Activated naive CD8-positive, alpha-beta T cell treated with anti-CD3 and anti-CD28 coated beads, Interleukin-2, amount 50 U/mL, for 24 hours (primary cell): ENCODE results near the gene CNPY2.
"Not testable (repeated sequence)": the region's sequence is repeated elsewhere in the genome, so short reads cannot be mapped to it uniquely, and the experiment has no call there.

Source experiments
- ATAC-seq: fragments of 150-1000 bp; cut with Tn5 transposase; one replicate; pipeline ENCODE4 v1.10.0; 2021
- DNase-seq: peaks from one replicate; pipeline ENCODE4 v3.0.0; 2021
- H3K27ac Mint-ChIP-seq: one replicate; pipeline ENCODE4 v1.8.0; 2021; ENCODE audit warnings: mild to moderate bottlenecking, mixed read lengths
- H3K27me3 Mint-ChIP-seq: one replicate; pipeline ENCODE4 v1.8.0; 2021; ENCODE audit warnings: mixed read lengths
- H3K36me3 Mint-ChIP-seq: one replicate; pipeline ENCODE4 v1.8.0; 2021; ENCODE audit warnings: low read depth, mixed read lengths
- H3K4me1 Mint-ChIP-seq: one replicate; pipeline ENCODE4 v1.8.0; 2021; ENCODE audit warnings: mixed read lengths
- H3K4me3 Mint-ChIP-seq: one replicate; pipeline ENCODE4 v1.8.0; 2021; ENCODE audit warnings: mild to moderate bottlenecking, moderate library complexity, mixed read lengths
- H3K9me3 Mint-ChIP-seq: one replicate; pipeline ENCODE4 v1.8.0; 2021; ENCODE audit warnings: mixed read lengths

CNPY2 gene

DNA sequence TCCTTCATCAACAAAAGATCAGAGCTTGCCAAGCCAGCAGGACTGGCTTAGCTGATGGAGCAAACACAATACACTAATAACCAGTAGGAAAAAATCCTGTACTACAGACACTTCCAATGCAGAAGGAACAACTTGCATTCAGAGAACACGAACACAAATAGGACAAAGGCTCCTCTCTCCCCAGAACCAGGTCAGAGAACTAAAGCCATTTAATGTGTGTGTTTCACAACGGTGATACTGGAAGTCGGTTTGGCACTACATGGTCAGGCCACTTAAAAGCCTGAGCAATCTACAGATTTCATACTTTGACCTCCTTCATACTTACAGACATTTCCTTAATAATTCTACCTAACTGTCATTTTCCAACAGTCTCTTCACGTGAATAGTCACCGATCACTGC lies 22.0 kb downstream of the CNPY2 start:
- no peak for DNase-seq
- ATAC-seq: no peak
- no peaks in the 10 kb centered on the region for H3K9me3 Mint-ChIP-seq
- no peak overlapping the region for H3K4me3 Mint-ChIP-seq
- H3K4me1 Mint-ChIP-seq: peaks cover 62% of the 10 kb centered on the region
- H3K27me3 Mint-ChIP-seq: no peaks in the 10 kb centered on the region
- no peak overlapping the region for H3K27ac Mint-ChIP-seq
- peaks cover 33% of the 10 kb centered on the region for H3K36me3 Mint-ChIP-seq

DNA sequence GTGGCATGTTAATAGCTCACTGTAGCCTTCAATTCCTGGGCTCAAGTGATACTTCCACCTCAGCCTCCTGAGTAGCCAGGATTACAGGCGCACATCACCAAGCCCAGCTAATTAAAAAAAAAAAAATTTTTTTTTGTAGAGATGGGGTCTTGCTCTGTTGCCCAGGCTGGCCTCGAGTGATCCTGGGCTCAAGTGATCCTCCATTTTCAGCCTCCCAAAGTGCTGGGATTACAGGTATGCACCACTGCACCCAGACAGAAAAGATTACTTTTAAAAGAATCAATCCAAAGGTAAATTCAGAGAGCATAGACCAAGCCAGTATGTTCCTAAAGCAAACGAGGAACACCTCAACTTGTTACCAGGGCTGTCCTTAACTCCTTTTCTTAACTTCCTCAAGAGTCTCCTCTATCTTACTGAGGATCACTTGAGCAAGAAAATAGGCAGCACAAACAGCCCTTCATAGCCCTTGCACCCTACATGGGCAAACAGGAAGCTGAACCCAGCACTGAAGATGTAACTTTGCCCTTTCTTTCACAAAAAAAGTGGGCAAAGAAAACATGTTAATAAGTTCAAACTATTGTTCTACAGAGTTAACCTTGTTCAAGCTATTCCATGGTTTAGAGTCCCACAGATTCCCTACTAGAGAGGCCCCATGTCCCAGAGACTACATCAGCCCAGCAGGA lies 26.9 kb downstream of the CNPY2 start:
- no peak overlapping the region for H3K4me3 Mint-ChIP-seq
- H3K27me3 Mint-ChIP-seq: no peaks in the 10 kb centered on the region
- ATAC-seq (no peak), DNase-seq (no peak)
- H3K36me3 Mint-ChIP-seq: peaks cover 28% of the 10 kb centered on the region
- no peaks in the 10 kb centered on the region for H3K9me3 Mint-ChIP-seq
- H3K27ac Mint-ChIP-seq: no peak overlapping the region
- H3K4me1 Mint-ChIP-seq: peaks cover 29% of the 10 kb centered on the region

- no peak for ATAC-seq
- DNase-seq: no peak
- Mint-ChIP-seq H3K4me3 (no peak overlapping the region), H3K36me3 (peaks cover 46% of the 10 kb centered on the region), H3K27me3 (no peaks in the 10 kb centered on the region), H3K9me3 (no peaks in the 10 kb centered on the region), H3K4me1 (peaks cover 9% of the 10 kb centered on the region), H3K27ac (no peak overlapping the region)
These were observed 29.6 kb downstream of the CNPY2 start for GRCh38 chr12:56286044-56286830.

DNA sequence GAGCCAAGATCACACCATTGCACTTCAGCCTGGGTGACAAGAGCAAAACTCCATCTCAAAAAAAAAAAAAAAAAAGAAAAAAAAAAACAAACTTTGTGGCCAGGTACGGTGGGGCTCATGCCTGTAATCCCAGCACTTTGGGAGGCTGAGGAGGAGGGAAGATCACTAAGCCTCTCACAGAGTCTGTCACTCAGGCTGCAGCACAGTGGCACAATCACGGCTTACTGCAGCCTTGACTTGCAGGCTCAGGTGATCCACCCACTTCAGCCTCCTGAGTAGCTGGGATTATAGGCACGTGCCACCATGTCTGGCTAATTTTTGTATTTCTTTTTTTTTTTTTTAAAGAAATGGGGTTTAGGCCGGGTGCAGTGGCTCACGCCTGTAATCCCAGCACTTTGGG lies 31.5 kb downstream of the CNPY2 start:
- not testable (repeated sequence) for ATAC-seq, H3K4me3 Mint-ChIP-seq, DNase-seq, H3K9me3 Mint-ChIP-seq, H3K4me1 Mint-ChIP-seq, H3K27me3 Mint-ChIP-seq, H3K27ac Mint-ChIP-seq
- H3K36me3 Mint-ChIP-seq: peaks cover 44% of the 10 kb centered on the region

DNA sequence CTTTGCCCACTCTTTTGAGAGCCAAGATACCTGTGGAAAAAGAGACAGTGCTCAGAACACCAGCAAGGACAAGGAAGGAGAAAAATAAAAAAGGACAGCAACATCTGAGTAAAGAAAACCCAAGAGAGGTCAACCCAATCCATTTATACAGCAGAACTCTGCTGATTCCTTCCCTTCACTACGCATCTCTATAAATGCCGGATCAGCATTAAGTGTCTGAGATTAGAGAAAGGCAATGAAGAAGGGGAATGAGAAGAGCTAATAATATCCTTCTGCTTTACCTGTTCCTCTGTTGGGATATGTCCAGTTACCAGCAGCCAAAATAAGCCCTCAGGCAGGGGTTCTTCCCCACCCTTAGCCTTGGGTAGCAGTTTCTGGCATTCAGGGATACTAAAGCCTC lies 33.2 kb downstream of the CNPY2 start:
- H3K36me3 Mint-ChIP-seq: peaks cover 50% of the 10 kb centered on the region
- no peak overlapping the region for H3K4me3 Mint-ChIP-seq
- no peaks in the 10 kb centered on the region for H3K27me3 Mint-ChIP-seq
- H3K27ac Mint-ChIP-seq: no peak overlapping the region
- no peaks in the 10 kb centered on the region for H3K4me1 Mint-ChIP-seq
- ATAC-seq: no peak
- H3K9me3 Mint-ChIP-seq: no peaks in the 10 kb centered on the region
- no peak for DNase-seq

- Mint-ChIP-seq H3K4me3 (no peak overlapping the region), H3K27ac (no peak overlapping the region), H3K9me3 (no peaks in the 10 kb centered on the region), H3K4me1 (no peaks in the 10 kb centered on the region), H3K36me3 (peaks cover 52% of the 10 kb centered on the region), H3K27me3 (no peaks in the 10 kb centered on the region)
- DNase-seq: no peak
- no peak for ATAC-seq
These were observed 33.8 kb downstream of the CNPY2 start for GRCh38 chr12:56282030-56282429.

DNA sequence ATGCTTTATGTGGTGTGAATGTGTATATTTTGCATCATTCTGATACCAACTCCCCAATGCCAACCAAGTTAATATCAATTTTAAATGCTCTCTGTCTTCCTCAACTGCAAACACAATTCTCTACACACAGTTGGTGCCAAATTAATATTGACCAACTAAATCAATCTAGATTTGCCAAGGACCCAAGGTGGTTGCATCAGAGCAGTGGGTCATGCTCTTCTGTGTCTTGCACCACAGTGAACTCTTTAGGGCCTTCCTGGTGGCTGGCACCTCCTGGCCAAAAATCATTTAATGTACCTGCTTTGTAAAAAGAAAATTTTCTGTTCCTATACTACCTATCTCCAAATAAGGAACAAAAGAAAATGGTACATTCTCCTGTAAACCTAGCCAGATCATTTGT lies 34.9 kb downstream of the CNPY2 start:
- DNase-seq (no peak), ATAC-seq (no peak)
- Mint-ChIP-seq H3K9me3 (no peaks in the 10 kb centered on the region), H3K4me1 (no peaks in the 10 kb centered on the region), H3K36me3 (peaks cover 51% of the 10 kb centered on the region), H3K27me3 (no peaks in the 10 kb centered on the region), H3K27ac (no peak overlapping the region), H3K4me3 (no peak overlapping the region)

DNA sequence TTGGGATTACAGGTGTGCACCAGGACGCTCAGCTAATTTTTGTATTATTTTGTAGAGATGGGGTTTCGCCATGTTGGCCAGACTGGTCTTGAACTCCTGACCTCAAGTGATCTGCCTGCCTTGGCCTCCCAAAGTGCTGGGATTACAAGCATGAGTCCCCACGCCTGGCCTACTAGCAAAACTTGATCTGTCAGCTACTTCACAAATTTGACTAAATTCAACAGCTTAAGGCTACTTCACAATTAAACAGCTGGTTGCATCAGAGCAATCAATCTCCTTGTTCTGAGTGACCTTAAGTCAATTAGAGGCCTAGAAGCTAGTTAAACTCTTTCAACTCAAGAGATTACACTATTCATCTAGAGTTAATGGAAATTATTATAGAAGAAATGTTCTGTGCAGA lies 36.9 kb downstream of the CNPY2 start:
- H3K4me1 Mint-ChIP-seq: no peaks in the 10 kb centered on the region
- H3K9me3 Mint-ChIP-seq: no peaks in the 10 kb centered on the region
- no peak overlapping the region for H3K27ac Mint-ChIP-seq
- no peak for ATAC-seq
- H3K36me3 Mint-ChIP-seq: peaks cover 56% of the 10 kb centered on the region
- DNase-seq: no peak
- H3K27me3 Mint-ChIP-seq: no peaks in the 10 kb centered on the region
- H3K4me3 Mint-ChIP-seq: no peak overlapping the region

GRCh38 chr12:56274299-56274698 lies 41.5 kb downstream of the CNPY2 start:
- Mint-ChIP-seq H3K27me3 (no peaks in the 10 kb centered on the region), H3K4me3 (no peak overlapping the region), H3K36me3 (peaks cover 52% of the 10 kb centered on the region), H3K9me3 (no peaks in the 10 kb centered on the region), H3K4me1 (no peaks in the 10 kb centered on the region), H3K27ac (no peak overlapping the region)
- DNase-seq (no peak), ATAC-seq (no peak)

GRCh38 chr12:56272468-56272867 lies 43.3 kb downstream of the CNPY2 start:
- peak overlapping the region; percentile 47 for H3K27ac Mint-ChIP-seq
- H3K27me3 Mint-ChIP-seq, DNase-seq, H3K4me3 Mint-ChIP-seq, H3K9me3 Mint-ChIP-seq, H3K4me1 Mint-ChIP-seq, ATAC-seq: not testable (repeated sequence)
- peaks cover 41% of the 10 kb centered on the region for H3K36me3 Mint-ChIP-seq

GRCh38 chr12:56271031-56271430 lies 44.8 kb downstream of the CNPY2 start:
- ATAC-seq (peak; percentile 25), DNase-seq (no peak)
- Mint-ChIP-seq H3K27me3 (no peaks in the 10 kb centered on the region), H3K4me1 (peaks cover 17% of the 10 kb centered on the region), H3K4me3 (no peak overlapping the region), H3K9me3 (no peaks in the 10 kb centered on the region), H3K36me3 (peaks cover 36% of the 10 kb centered on the region), H3K27ac (peak overlapping the region; percentile 16)

DNA sequence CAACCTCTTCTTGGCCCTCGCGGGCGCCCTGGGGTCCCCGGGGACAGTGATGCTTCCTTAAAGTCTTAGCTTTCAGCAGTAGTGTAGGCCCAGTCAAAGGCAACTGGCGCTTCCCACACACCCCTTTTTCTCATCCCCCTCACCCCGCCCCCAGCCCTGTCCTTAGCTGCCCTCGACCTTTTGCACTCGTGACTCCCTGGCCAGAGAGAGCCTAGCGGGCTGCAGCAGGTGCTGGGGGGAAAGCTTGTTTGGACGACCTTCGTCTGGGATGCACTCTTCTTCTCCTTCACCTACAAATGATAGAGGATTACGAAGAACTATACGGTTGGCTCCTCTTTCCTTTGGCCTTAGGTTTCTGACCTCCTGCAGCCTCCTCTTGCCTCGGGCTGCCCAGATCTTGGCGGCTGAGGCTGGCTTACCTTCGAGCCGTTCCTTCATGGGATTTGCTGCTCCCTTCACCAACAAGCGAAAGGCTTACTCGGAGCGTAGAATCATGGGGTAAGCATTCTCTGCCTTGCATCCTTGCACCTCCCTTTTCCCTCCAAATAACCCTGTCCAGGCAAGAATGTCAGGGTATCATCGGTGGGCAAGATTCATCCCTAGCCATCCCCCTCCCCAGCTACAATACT lies 48.2 kb downstream of the CNPY2 start:
- ATAC-seq (no peak), DNase-seq (no peak)
- Mint-ChIP-seq H3K36me3 (peaks cover 13% of the 10 kb centered on the region), H3K27ac (peak overlapping the region; percentile 39), H3K27me3 (no peaks in the 10 kb centered on the region), H3K4me3 (peak overlapping the region; percentile 91), H3K9me3 (no peaks in the 10 kb centered on the region), H3K4me1 (peaks cover 21% of the 10 kb centered on the region)

- Mint-ChIP-seq H3K36me3 (peaks cover 13% of the 10 kb centered on the region), H3K27me3 (no peaks in the 10 kb centered on the region), H3K4me1 (peaks cover 21% of the 10 kb centered on the region), H3K9me3 (no peaks in the 10 kb centered on the region), H3K4me3 (peak within 1 kb of the TSS; percentile 91), H3K27ac (peak within 1 kb of the TSS; percentile 88)
- ATAC-seq (peak; percentile 93), DNase-seq (peak; percentile 85)
These were observed 48.9 kb downstream of the CNPY2 start, which contains the start of gene COQ10A for GRCh38 chr12:56266693-56267442. TSS of gene COQ10A (plus strand) at chr12:56266942. CDS start at chr12:56267119, 177 bp downstream.

DNA sequence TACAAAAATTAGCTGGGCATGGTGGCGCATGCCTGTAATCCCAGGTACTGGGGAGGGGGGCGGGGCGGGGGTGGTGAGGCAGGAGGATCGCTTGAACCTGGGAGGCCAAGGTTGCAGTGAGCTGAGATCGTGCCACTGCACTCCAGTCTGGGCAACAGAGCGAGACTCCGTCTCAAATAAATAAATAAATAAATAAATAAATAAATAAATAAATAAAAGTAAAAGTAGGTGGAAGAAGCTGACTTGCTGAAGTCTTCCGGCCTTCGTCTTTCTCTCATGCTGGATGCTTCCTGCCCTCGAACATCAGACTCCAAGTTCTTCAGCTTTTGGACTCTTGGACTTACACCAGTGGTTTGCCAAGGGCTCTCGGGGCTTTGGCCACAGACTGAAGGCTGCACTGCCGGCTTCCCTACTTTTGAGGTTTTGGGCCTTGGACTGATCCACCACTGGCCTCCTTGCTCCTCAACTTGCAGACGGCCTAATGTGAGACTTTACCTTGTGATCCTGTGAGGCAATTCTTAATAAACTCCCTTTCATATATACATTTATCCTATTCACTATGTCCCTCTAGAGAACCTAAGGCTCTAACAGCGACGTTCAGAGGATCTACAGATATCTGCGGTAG lies 49.6 kb downstream of the CNPY2 start:
- H3K27me3 Mint-ChIP-seq, ATAC-seq, H3K36me3 Mint-ChIP-seq, DNase-seq, H3K9me3 Mint-ChIP-seq: not testable (repeated sequence)
- Mint-ChIP-seq H3K27ac (peak overlapping the region; percentile 88), H3K4me1 (peaks cover 21% of the 10 kb centered on the region), H3K4me3 (peak overlapping the region; percentile 91)
